MM.1S (cell line): Measurements from ENCODE around the gene AAK1.

Source experiments
- DNase-seq: peaks from one replicate; pipeline ENCODE4 v3.0.0-alpha.2; 2015
- H2AFZ ChIP-seq: fragments of 300-600 bp; sonication (generic); 2 replicates; pipeline ENCODE4 v1.6.0; 2016; ENCODE audit warnings: antibody characterized with exemption, low read length
- H3F3A ChIP-seq: fragments of 300-600 bp; sonication (generic); 2 replicates; pipeline ENCODE4 v1.6.1; 2016; ENCODE audit warnings: mild to moderate bottlenecking, antibody characterized with exemption, low read length, moderate library complexity, mixed read lengths; ENCODE audit not compliant: insufficient read depth
- H3K27ac ChIP-seq: fragments of 300-600 bp; sonication (generic); 2 replicates; pipeline ENCODE4 v1.5.1; 2016; ENCODE audit warnings: mild to moderate bottlenecking, low read length
- H3K27me3 ChIP-seq: fragments of 300-600 bp; sonication (generic); replicated peaks from 2 replicates; pipeline ENCODE4 v1.6.0; 2016; ENCODE audit warnings: low read length; ENCODE audit not compliant: insufficient read depth
- H3K36me3 ChIP-seq: fragments of 300-600 bp; sonication (generic); replicated peaks from 2 replicates; pipeline ENCODE4 v1.6.1; 2016; ENCODE audit warnings: mild to moderate bottlenecking, low read length, mixed read lengths; ENCODE audit not compliant: insufficient read depth
- H3K4me1 ChIP-seq: fragments of 300-600 bp; sonication (generic); 2 replicates; pipeline ENCODE4 v1.6.1; 2016; ENCODE audit warnings: low read length, mixed read lengths
- H3K4me2 ChIP-seq: fragments of 300-600 bp; sonication (generic); 2 replicates; pipeline ENCODE4 v1.6.0; 2016; ENCODE audit warnings: low read depth, low read length
- H3K4me3 ChIP-seq: fragments of 300-600 bp; sonication (generic); 2 replicates; pipeline ENCODE4 v1.5.1; 2016; ENCODE audit warnings: low read length, mixed read lengths
- H3K79me2 ChIP-seq: fragments of 300-600 bp; sonication (generic); 2 replicates; pipeline ENCODE4 v1.6.1; 2016; ENCODE audit warnings: mixed run types, low read length, mixed read lengths
- H3K9ac ChIP-seq: fragments of 300-600 bp; sonication (generic); 2 replicates; pipeline ENCODE4 v1.6.1; 2016; ENCODE audit warnings: low read length, mixed read lengths
- H3K9me2 ChIP-seq: fragments of 300-600 bp; sonication (generic); replicated peaks from 2 replicates; pipeline ENCODE4 v1.6.1; 2016; ENCODE audit warnings: mild to moderate bottlenecking, low read length, mixed read lengths; ENCODE audit not compliant: insufficient read depth
- H3K9me3 ChIP-seq: fragments of 300-600 bp; sonication (generic); replicated peaks from 2 replicates; pipeline ENCODE4 v1.6.1; 2016; ENCODE audit warnings: mild to moderate bottlenecking, low read length, mixed read lengths; ENCODE audit not compliant: insufficient read depth
- H4K20me1 ChIP-seq: fragments of 300-600 bp; sonication (generic); 2 replicates; pipeline ENCODE4 v1.6.1; 2016; ENCODE audit warnings: mild to moderate bottlenecking, low read length, moderate library complexity, mixed read lengths; ENCODE audit not compliant: insufficient read depth
- CTCF ChIP-seq: fragments of 300-600 bp; sonication (generic); IDR thresholded peaks from 2 replicates; pipeline ENCODE4 v1.5.1; 2016; ENCODE audit warnings: antibody characterized with exemption, low read length, mixed read lengths
- EZH2 ChIP-seq: fragments of 300-600 bp; sonication (generic); optimal IDR thresholded peaks from 2 replicates; pipeline ENCODE3; 2017; ENCODE audit warnings: low read depth, mild to moderate bottlenecking, antibody characterized with exemption, low read length, mixed read lengths
- EZH2phosphoT487 ChIP-seq: fragments of 300-600 bp; sonication (generic); IDR thresholded peaks from 2 replicates; pipeline ENCODE4 v1.6.1; 2018; ENCODE audit warnings: antibody characterized with exemption, low read length

The AAK1 gene

GRCh38 chr2:69643602-69644505 is at the start of gene AAK1:
Gene AAK1 (minus strand): TSS chr2:69643739. CDS start chr2:69643040, 699 bp downstream.
- H3K79me2 ChIP-seq, result peaks cover 38% of the 10 kb centered on the region
- H3K9ac ChIP-seq, result peak within 1 kb of the TSS; percentile 90
- no peaks in the 10 kb centered on the region for H4K20me1 ChIP-seq
- H3K36me3 ChIP-seq, result no peaks in the 10 kb centered on the region
- H3K27me3 ChIP-seq, result peaks cover 8% of the 10 kb centered on the region; the same call in 1 of the 2 replicates
- peak within 1 kb of the TSS; percentile 88 for H2AFZ ChIP-seq
- H3K9me2 ChIP-seq, result no peaks in the 10 kb centered on the region
- H3K9me3 ChIP-seq, result no peaks in the 10 kb centered on the region
- H3K4me3 ChIP-seq, result peak within 1 kb of the TSS; percentile 94
- H3F3A ChIP-seq, result peaks cover 16% of the 10 kb centered on the region
- peak within 1 kb of the TSS; percentile 95 for H3K27ac ChIP-seq
- TF ChIP-seq EZH2phosphoT487 (no peak), CTCF (no peak), EZH2 (no peak)
- H3K4me2 ChIP-seq, result peak within 1 kb of the TSS; percentile 75
- peaks cover 36% of the 10 kb centered on the region for H3K4me1 ChIP-seq
- DNase-seq, result peak; percentile 88

DNA sequence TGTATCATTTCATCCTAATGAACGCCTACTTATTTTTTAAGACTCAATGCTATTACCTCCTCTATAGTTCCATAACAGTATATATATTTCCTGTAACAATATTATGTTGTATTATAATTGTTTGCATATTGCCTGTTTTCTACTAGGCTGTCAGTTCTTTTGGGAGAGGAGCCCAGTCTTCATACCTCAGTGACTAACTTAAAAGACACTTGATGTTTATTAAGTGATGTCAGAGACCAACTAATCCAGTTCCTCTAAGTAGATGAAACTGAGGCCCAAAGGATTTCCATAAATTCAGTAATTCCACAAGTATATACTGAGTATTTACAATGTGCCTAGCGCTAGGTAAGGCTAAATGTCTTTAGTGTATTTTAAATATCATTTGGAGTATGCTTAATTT is 48.9 kb upstream of the AAK1 start:
- no peaks in the 10 kb centered on the region for H3K9me2 ChIP-seq
- H3F3A ChIP-seq, result no peaks in the 10 kb centered on the region
- H3K36me3 ChIP-seq, result no peaks in the 10 kb centered on the region
- no peak overlapping the region for H3K4me2 ChIP-seq
- no peak overlapping the region for H3K9ac ChIP-seq
- no peak overlapping the region for H3K27ac ChIP-seq
- no peak overlapping the region for H2AFZ ChIP-seq
- H3K9me3 ChIP-seq, result no peaks in the 10 kb centered on the region
- no peaks in the 10 kb centered on the region for H3K27me3 ChIP-seq
- no peaks in the 10 kb centered on the region for H4K20me1 ChIP-seq
- TF ChIP-seq EZH2phosphoT487 (no peak), EZH2 (no peak), CTCF (no peak)
- no peak for DNase-seq
- no peaks in the 10 kb centered on the region for H3K4me1 ChIP-seq
- H3K79me2 ChIP-seq, result no peaks in the 10 kb centered on the region
- H3K4me3 ChIP-seq, result no peak overlapping the region

- Histone ChIP-seq H3F3A (no peaks in the 10 kb centered on the region), H3K79me2 (no peaks in the 10 kb centered on the region), H3K4me1 (no peaks in the 10 kb centered on the region), H3K9me2 (no peaks in the 10 kb centered on the region), H4K20me1 (no peaks in the 10 kb centered on the region), H3K4me3 (no peak overlapping the region), H2AFZ (no peak overlapping the region), H3K27me3 (no peaks in the 10 kb centered on the region), H3K4me2 (no peak overlapping the region), H3K9me3 (no peaks in the 10 kb centered on the region), H3K36me3 (no peaks in the 10 kb centered on the region), H3K27ac (no peak overlapping the region), H3K9ac (no peak overlapping the region)
- DNase-seq, result no peak
- TF ChIP-seq EZH2, result no peak
- no peak for TF ChIP-seq EZH2phosphoT487
- TF ChIP-seq CTCF, result no peak
These were observed 46.4 kb upstream of the AAK1 start for GRCh38 chr2:69689969-69690368.
